Smooth muscle cell (in vitro differentiated cells): ENCODE measurements around the gene RAB11FIP4. TPM values are rescaled to one million over a fixed set of nuclear protein-coding genes. Genes with fewer than 3 reads are reported as not detected.
A peak's percentile ranks its signal among the peaks of the same experiment; 100 is the strongest.

Source experiments
- DNase-seq: peaks from one replicate; lab custom pipeline; 2025; ENCODE audit not compliant: unreplicated experiment; lab: John Stamatoyannopoulos, UW
- H2AFZ ChIP-seq: fragments of 200-600 bp; sonication (generic); 2 replicates; pipeline ENCODE4 v1.6.0; 2016; ENCODE audit warnings: antibody characterized with exemption, low read depth, mild to moderate bottlenecking
- H3F3A ChIP-seq: fragments of 200-600 bp; sonication (generic); 2 replicates; pipeline ENCODE4 v1.6.0; 2017; ENCODE audit warnings: antibody characterized with exemption, low read depth
- H3K27ac ChIP-seq: fragments of 200-600 bp; sonication (generic); 2 replicates; pipeline ENCODE4 v1.5.1; 2016; ENCODE audit warnings: low read depth, mild to moderate bottlenecking
- H3K27me3 ChIP-seq: fragments of 200-600 bp; sonication (generic); 2 replicates; pipeline ENCODE4 v1.6.1; 2016; ENCODE audit warnings: low read depth, mild to moderate bottlenecking
- H3K36me3 ChIP-seq: fragments of 200-600 bp; sonication (generic); 2 replicates; pipeline ENCODE4 v1.5.1; 2016; ENCODE audit warnings: low read depth
- H3K4me1 ChIP-seq: fragments of 200-600 bp; sonication (generic); 2 replicates; pipeline ENCODE4 v1.5.1; 2016; ENCODE audit warnings: low read depth
- H3K4me2 ChIP-seq: fragments of 200-600 bp; sonication (generic); 2 replicates; pipeline ENCODE4 v1.6.0; 2016; ENCODE audit warnings: mild to moderate bottlenecking
- H3K4me3 ChIP-seq: fragments of 200-600 bp; sonication (generic); 2 replicates; pipeline ENCODE4 v1.5.1; 2016; ENCODE audit warnings: mild to moderate bottlenecking
- H3K79me2 ChIP-seq: fragments of 200-600 bp; sonication (generic); 2 replicates; pipeline ENCODE4 v1.6.0; 2016; ENCODE audit warnings: low read depth, mild to moderate bottlenecking
- H3K9ac ChIP-seq: fragments of 200-600 bp; sonication (generic); 2 replicates; pipeline ENCODE4 v1.6.0; 2016; ENCODE audit warnings: low read depth
- H3K9me3 ChIP-seq: fragments of 200-600 bp; sonication (generic); replicated peaks from 2 replicates; pipeline ENCODE4 v1.5.1; 2016; ENCODE audit warnings: low read depth
- H4K20me1 ChIP-seq: fragments of 200-600 bp; sonication (generic); 2 replicates; pipeline ENCODE4 v1.6.0; 2016; ENCODE audit warnings: low read depth
- CTCF ChIP-seq: fragments of 200-600 bp; sonication (generic); IDR thresholded peaks from 2 replicates; pipeline ENCODE4 v1.5.1; 2017; ENCODE audit warnings: borderline replicate concordance, mild to moderate bottlenecking, antibody characterized with exemption; ENCODE audit not compliant: insufficient read depth, poor library complexity, severe bottlenecking
- WGBS: methylation state at CpG from one replicate; pipeline ENCODE4 v1.1.7; 2016; ENCODE audit warnings: low lambda C conversion rate; 5-methylcytosine and 5-hydroxymethylcytosine counted together
- polyA plus RNA-seq: library from polyadenylated mRNA; unstranded; fragments of >200 nt; fragmentation: Nextera tagmentation; extraction: Ambion mirVana; gene quantifications from 2 replicates; pipeline ENCODE4 v1.2.1, GENCODE V29; 2016
- total RNA-seq: library from RNA; depleted of rRNA; stranded (reverse); fragments of >200 nt; gene quantifications from 2 replicates; pipeline ENCODE4 v1.2.3, GENCODE V29; 2014

Gene RAB11FIP4
- total and polyA plus RNA-seq, 2 experiments from 2014 or later = 0.42 to 2.9 TPM

GRCh38 chr17:31481783-31482081, 90.3 kb downstream of the RAB11FIP4 start:
- no peak for TF ChIP-seq CTCF
- Histone ChIP-seq H3K79me2 (no peaks in the 10 kb centered on the region), H2AFZ (no peak overlapping the region), H3K27ac (no peak overlapping the region), H3K4me3 (no peak overlapping the region), H3K36me3 (no peaks in the 10 kb centered on the region), H3K27me3 (no peaks in the 10 kb centered on the region), H3K9ac (no peak overlapping the region), H3K9me3 (no peaks in the 10 kb centered on the region), H4K20me1 (no peaks in the 10 kb centered on the region), H3F3A (no peaks in the 10 kb centered on the region), H3K4me2 (no peak overlapping the region), H3K4me1 (no peaks in the 10 kb centered on the region)
- 85% methylated on average over 4 of the region's 4 CpGs for WGBS
- no peak for DNase-seq

DNA sequence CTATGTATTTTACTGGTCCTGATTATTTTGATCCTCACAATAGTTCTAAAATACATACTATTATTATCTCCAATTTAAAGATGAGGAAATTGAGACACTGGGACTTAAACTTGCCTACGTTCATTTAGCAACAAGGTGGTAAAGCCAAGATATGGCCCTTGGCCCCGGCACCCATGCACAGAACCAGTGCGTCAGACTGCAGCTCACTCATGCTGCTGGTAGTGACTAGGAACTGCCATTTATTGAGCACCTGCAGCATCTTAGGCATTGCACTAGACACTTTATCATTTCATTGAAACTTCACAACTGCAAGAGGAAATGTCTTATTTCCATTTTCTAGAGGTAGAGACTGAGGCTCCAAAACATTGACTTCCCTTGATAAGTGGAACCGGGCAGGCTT, 93.3 kb downstream of the RAB11FIP4 start:
- DNase-seq = no peak
- Histone ChIP-seq H3K79me2 (no peaks in the 10 kb centered on the region), H3K27me3 (peaks cover 17% of the 10 kb centered on the region), H3K4me1 (peaks cover 6% of the 10 kb centered on the region), H3K27ac (no peak overlapping the region), H3K36me3 (no peaks in the 10 kb centered on the region), H2AFZ (no peak overlapping the region), H4K20me1 (peaks cover 3% of the 10 kb centered on the region), H3K9ac (no peak overlapping the region), H3F3A (peaks cover 3% of the 10 kb centered on the region), H3K4me2 (no peak overlapping the region), H3K4me3 (no peak overlapping the region), H3K9me3 (no peaks in the 10 kb centered on the region)
- TF ChIP-seq CTCF = no peak
- 95% methylated on average over 4 of the region's 4 CpGs for WGBS

GRCh38 chr17:31486351-31487062, 95.0 kb downstream of the RAB11FIP4 start:
- 87% methylated on average over 9 of the region's 9 CpGs for WGBS
- H3K4me1 ChIP-seq = peaks cover 11% of the 10 kb centered on the region
- H3K79me2 ChIP-seq = no peaks in the 10 kb centered on the region
- H3K4me2 ChIP-seq = no peak overlapping the region
- no peak overlapping the region for H2AFZ ChIP-seq
- no peaks in the 10 kb centered on the region for H3K9me3 ChIP-seq
- H3K36me3 ChIP-seq = no peaks in the 10 kb centered on the region
- no peak for DNase-seq
- H3K27ac ChIP-seq = no peak overlapping the region
- no peak overlapping the region for H3K9ac ChIP-seq
- H3K4me3 ChIP-seq = no peak overlapping the region
- TF ChIP-seq CTCF = no peak
- peaks cover 30% of the 10 kb centered on the region for H3K27me3 ChIP-seq
- peaks cover 11% of the 10 kb centered on the region for H4K20me1 ChIP-seq
- H3F3A ChIP-seq = peaks cover 3% of the 10 kb centered on the region

DNA sequence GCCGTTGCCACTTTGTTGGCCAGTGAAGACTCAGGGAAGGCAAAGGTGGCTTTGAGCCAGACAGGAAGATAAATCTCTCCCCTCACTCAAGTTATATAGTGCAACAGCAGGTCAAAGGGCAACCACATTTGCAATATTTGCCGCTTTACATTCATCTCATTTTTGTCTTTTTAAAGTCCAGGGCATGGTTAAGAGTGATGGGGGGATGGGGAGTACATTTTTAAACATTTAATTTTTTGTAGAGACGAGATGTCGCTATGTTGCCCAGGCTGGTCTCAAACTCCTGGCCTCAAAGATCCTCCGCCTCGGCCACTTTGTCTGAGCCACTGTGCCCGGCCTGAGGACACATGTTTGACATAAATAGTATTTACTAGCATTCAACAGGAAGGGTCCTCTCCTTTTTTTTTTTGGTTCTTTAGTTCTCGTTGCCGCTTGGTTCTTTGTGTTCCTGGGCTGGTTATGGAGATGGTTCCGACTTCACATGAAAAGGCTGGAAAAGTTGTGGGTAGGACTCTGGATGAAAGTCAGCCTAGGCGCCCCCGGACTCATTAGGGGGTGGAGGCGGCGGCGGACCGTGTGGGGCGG, 95.7 kb downstream of the RAB11FIP4 start:
- Histone ChIP-seq H2AFZ (peak overlapping the region; percentile 51), H3K36me3 (no peaks in the 10 kb centered on the region), H3K9me3 (no peaks in the 10 kb centered on the region), H3K79me2 (no peaks in the 10 kb centered on the region), H3K27ac (no peak overlapping the region), H3K4me2 (peak overlapping the region; percentile 94), H3K9ac (no peak overlapping the region), H3K4me3 (peak overlapping the region; percentile 64), H4K20me1 (peaks cover 11% of the 10 kb centered on the region), H3K27me3 (peaks cover 30% of the 10 kb centered on the region), H3F3A (peaks cover 3% of the 10 kb centered on the region), H3K4me1 (peaks cover 11% of the 10 kb centered on the region)
- TF ChIP-seq CTCF = no peak
- 36% methylated on average over 16 of the region's 17 CpGs for WGBS
- no peak for DNase-seq
